ENCODE measurements around the gene SDK1.

The SDK1 gene

DNA sequence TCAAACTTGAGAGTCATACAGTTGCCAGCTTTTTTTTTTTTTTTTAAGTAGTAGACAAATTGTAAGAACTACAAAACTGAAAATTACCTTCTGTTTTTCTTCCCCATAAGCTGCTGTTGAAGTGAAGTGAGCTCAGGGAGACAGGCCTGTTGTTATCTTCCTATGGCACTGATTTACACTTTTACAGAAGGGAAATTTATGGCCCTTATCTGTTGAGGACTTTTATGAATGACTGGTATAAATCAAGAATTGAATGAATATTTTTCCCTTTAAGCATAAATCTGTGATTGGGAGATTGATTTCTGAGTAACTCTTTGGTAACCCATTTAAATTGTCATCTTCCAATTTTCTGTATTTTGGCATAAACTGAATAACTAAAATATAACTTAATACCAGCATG is 124.0 kb downstream of the SDK1 start:
- no peak for DNase-seq

DNA sequence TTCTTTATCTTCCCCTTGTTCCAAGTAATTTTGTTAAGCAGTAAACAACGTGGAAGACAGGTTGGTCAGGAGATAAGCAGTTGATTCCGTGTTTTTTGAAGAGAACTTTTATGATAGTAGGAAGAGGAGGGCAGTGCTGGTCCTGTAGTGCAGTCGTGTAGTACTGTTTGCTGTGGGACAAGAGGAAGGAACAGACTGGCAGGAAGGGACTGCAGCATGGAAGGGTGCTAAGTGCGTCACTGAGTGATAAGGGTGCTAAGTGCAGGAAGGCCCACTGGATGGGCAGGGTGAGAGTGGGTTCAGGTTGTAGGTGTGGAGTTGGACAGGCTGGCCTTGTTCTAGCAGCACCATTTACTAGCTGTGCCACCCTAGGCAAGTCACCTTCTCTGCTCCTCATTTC is 125.0 kb downstream of the SDK1 start:
- DNase-seq, result no peak

DNA sequence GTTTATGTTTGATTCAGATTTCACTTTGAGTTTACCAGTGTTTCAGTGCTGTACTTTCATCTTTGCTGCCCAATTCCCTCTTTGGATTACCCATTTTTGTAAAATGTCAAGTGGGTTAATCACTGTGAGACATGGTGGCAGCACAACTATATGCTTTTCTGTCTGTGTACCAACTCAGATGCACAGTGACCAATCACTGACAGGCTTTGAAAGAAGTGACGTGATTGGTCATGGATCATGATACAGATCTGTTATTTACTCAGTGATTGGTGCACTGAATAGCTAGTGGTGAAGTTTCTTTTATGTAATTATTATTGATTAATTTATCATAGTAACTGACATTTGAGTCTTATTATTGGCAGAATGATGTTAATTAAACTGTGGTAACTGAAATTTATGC is 126.9 kb downstream of the SDK1 start:
- no peak for DNase-seq

DNA sequence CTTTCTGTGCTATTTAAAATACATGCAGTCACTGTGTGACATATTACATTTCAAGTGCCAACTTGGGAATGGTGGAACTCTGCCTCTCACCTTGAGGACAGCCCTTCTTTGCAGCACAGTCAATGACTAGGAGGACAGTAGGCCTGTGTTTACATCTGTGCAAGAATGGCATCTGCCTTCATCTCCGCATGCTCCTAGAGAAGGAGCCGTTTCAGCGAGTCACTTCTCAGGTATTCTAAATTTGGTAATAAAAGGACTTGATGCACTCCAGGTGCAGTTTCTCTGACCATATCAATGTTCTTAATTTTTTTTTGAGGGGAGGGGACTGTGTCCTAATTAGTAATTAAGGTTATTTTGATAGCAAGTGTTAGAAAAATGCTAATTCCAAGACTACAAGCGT is 128.9 kb downstream of the SDK1 start:
- no peak for DNase-seq

DNA sequence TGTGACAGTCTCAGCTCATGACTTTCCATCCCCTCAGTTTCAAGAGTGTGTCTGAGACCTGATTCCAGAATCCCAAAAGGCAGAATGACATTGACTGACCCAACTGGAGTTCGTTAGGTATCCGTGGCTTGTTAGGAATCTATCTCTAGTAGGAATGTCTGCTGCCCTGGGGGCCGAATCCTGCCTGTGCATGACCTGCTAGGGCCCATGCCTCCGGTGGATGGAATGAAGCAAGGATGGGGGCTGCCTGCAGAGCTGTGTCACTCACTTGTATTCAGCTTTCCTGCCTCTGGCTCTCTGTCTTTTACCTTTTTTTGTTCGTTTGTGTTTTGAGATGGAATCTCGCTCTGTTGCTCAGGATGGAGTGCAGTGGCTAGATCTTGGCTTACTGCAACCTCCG is 129.5 kb downstream of the SDK1 start:
- no peak for DNase-seq

DNA sequence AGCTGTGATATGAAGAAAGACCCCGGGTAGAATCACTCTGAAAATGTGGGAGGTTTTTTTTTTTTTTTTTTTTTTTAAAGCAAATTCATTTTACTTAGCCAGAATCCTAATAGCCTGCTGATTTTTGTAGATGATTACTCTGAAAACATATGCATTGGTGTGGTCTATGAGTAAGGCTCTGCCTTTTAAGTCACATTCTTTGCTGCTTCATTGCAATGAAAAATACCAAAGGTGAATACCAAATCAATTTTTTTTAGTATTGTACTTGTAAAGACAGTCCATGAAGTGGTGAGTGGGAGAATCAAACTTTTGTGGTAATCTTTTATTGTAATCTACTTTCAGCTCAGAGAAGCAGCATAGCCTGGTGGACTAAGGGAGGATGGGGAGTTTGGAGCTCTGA is 130.3 kb downstream of the SDK1 start:
- no peak for DNase-seq

DNA sequence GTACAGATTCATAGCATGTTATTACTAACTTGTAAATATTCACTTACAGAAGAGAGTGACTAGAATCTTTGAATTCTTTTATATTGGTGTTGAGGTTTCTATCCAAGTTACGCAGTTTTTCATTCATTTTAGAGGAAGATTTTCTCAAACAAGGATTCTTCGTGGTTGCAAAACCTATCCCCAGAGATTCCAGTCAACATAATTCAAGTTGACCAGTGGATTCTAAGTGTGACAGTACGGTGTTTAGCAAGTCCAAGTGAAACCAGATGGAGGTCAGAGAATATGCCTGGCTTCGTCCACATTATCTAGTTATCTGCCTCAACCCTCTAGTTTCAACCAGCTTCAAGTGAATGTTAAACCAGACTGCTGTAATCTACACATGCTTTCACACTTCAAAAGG is 131.9 kb downstream of the SDK1 start:
- DNase-seq, result no peak

DNA sequence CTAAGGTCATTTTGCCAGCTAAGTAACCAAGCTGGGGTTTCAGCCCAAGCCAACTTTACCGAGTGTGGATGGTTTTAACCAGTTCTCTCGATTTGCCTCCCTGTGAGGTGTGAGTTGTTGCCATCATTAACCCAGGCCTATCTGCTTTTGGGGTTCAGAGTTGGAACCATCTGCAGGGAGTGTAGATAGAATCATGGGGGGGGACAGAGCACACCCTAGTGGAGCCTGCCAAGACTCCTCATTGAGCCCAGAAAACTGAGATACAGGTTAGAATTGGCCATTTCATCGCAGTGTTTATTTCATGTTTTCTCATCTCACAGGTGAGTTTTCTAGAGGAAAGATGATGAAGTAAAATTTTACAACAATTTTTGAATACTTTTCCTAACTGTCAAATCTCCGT is 133.6 kb downstream of the SDK1 start:
- no peak for DNase-seq

DNA sequence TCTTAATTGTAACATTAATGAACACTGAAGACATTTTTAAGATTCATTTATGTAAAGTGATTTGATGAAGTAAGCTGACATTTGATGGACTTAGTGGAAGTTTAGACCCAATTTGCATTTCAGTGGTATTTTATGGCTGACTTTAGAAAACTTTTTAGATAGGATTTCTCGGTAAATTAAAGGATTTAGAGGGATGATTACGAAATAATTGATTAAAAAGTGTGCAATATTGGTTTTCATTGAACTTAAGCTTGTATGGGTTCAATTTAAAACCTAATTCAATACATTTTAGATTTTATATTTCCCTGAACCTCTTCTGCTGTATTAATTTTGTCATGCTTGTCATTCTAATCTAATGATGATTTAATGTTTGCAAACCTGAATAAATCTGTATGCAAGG is 135.1 kb downstream of the SDK1 start:
- DNase-seq, result no peak

DNA sequence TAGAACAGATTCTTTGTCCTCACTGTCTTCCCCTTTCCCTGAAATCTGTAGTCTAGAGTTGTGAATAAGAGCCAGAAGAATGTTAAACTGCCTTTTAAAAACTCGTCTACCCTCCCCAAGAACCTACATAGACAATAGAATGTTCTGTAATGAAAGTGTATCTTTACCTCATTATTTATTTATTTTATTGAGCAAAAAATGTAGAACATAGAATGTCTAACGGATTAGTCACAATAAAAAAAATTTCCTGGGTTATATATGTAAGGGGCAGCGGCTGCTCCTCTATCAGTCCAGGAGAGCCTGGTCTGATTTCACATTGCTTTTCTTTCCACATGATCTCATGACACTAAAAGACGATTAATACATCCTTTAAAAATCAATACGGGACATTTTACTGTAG is 135.7 kb downstream of the SDK1 start:
- no peak for DNase-seq

DNA sequence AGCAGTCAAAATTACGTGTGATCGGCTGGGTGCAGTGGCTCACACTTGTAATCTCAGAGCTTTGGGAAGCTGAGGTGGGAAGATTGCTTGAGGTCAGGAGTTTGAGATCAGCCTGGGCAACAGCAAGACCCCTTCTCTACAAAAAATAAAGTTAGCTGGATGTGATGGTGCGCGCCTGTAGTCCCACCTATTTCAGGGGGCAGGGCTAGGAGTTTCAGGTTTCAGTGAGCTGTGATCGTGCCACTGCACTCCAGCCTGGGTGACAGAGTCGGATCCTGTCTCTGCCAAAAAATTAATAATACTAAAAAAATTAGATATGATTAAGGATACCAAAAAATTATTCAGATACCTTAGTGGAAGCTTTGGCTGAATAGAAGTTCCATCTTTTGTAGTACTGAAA is 136.4 kb downstream of the SDK1 start:
- DNase-seq, result no peak

DNA sequence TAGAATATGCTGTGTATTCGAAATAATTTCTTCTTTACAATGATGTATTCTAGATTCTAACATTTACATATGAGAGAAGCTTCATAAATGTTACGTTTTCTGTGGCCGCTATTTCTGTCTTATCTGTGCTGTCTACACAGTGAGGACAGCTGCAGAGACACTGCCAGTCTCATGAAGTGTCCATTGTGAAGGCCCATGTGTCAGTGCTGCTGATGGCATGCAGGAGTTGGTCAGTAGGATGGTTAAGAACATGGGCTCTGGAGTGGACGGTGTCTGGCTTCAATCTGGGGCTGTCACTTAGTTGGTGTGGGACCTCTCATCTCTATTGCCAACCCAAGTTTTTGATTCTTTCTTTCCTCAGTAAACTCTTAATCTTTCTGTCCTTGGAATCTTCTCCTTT is 137.3 kb downstream of the SDK1 start:
- DNase-seq, result no peak

DNA sequence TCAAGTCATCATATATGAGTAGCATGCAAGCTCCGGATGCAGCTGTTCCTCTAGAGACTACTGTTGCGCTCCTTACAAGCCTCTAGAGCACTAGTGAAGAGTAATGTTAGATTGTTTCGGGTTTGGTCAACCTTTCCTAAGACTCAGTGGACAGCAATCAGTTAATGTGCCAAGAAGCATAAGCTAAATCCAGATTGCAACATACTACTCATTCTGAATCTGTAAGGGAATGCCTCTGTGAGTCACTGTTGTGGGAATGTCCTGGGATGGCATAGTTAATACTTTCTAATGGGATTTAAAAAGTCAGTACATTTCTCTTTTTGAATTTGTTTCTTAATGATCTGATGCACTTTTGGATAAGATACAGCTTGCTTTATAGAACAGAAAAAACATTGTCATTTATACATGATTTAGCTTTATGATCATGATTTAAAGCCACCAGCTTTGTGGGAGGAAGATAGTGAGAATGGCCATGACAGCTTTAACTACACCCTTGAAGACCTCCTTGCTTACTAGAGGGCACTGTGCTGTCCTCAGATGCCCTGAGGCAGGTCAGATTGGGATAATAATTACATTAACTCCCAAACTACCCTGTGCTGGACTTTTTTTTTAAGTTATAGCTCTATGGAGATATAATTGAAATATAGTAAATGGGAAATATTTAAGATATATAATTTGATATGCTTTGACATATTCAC is 138.4 kb downstream of the SDK1 start:
- no peak for DNase-seq

DNA sequence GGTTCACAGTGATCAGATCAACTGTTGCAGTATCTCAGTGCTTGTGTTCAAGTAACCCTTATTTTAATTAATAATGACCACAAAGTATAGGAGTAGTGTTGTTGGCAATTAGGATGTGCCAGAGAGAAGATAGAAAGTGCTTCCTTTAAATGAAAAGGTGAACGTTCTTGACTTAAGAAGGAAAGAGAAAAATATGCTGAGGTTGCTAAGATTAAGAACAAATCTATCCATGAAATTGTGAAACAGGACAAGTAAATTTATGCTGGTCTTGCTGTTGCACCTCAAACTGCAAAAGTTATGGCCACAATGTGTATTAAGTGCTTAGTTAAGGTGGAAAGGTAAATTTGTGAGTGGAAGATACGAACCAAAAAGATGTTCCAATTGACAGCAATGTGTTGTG is 139.5 kb downstream of the SDK1 start:
- no peak for DNase-seq

DNA sequence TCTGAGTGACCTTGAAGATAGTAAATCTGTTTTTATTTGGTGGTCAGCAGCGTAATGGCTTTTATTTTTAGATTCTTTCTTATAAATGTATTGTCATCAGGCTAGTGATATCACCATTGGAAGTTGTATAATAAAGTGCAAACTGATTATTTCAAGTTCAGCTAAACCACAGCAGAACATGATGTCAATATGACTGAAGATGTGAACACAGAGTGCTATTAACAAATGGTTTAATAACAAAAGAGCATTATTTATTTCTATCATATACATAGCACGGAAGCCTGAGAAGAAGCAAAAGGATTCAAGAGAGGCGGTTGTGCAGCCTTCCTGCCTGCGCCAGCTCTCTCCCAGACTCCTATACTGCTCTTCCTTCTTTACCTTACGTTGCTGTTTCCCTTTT is 142.7 kb downstream of the SDK1 start:
- DNase-seq, result no peak

DNA sequence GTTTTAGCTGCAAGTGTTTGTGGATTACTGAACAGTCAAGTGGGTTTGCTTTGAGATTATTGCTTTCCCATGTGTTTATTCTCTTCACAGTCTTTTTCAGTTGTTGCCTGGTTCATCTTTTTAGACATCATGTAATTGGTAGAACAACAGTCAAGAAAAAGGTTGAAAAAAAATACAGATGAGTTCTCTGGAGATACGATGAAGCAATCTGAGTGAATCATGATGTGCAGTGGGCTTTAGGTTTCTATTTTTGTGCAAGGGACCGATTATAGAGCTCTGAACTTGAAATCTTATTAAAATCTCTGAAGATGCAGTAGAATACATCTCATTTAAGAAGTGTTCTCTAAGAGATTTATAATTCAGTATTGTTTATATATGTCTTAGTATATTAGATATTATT is 145.7 kb downstream of the SDK1 start:
- no peak for DNase-seq

DNA sequence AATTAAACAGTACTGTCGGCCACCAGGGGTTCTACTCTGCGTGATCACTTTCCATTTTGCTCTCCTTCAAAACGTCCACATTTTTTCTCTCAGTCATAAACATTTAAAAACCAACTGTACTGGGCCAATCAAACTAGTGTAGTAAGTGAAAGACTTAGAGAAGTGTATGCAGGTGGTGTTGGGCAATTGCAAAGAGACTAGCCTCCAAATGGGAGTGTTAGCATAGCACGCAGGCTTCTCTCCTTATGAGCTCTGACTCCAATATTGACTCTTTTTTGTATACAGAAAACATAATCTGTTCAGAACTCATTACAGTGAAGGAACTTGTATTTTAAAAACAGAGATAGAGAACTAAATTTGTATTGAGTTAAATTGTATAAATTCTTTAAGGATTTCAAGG is 150.6 kb downstream of the SDK1 start:
- no peak for DNase-seq

DNA sequence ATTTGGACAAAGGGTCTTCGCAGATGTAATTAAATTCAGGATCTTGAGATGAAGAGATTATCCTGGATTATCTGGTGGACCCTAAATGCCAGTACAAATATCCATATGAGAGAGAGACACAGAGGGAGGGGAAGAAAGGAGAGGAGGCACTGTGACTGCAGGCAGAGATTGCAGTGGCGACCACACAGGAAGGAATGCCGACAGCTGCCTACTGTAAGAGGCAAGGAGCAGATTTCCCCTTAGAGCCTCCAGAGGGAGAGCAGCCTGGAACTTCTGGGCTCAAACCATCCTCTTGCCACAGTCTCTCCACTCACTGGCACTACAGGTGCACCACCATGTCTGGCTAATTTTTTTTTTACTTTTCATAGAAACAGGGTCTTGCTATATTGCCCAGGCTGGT is 152.3 kb downstream of the SDK1 start:
- DNase-seq, result no peak

DNA sequence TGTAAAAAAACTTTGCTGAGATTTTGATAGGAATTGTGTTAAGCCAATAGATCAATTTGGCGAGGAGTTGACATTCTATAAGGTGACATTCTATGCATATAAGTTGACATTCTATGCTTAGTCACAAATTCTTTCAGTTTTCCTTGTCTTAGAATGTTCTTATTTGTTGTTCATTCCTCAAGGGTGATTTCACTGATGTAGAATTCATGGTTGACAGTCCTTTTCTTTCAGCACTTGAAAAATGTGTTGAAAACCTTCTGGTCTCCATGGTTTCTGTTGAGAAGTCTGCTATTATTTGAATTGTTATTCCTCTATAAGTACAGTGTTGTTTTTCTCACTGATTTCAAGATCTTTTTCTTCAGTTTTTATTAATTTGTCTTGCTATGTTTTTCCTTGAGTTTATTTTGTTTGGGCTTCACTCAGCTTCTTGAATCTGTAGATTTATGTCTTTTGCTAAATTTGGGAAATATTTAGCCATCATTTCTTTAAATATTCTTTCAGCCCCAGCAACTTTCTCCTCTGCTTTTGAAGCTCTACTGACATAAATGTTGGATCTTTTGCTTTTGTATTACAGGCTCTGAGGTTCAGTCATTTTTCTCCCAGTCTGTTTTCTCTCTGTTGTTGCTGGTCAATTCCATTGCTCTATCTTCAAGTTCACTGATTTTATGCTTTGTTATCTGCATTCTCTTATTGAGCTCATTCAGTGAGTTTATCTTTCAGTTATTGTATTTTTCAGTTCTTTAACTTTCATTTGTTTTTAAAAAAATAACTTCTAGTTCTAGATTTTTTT is 154.9 kb downstream of the SDK1 start:
- DNase-seq, result no peak

DNA sequence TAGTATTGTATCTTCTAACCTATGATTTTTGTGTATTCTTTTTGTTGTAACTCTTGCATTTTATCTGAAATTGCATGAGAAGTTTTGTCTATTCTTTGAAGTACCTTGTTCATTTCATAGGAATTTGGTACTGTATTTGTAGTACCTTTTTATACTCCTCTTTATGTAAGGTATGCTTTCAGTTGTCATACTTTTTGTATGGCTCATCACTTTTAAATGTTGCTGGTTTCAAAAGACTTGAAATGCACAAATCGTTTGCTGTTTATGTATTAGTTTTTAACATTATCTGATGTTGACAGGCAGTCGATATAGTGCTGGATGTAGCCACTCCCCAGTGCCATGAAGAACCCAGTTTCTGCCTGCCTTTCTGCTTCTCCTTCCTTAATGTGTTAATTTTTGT is 158.1 kb downstream of the SDK1 start:
- no peak for DNase-seq

DNA sequence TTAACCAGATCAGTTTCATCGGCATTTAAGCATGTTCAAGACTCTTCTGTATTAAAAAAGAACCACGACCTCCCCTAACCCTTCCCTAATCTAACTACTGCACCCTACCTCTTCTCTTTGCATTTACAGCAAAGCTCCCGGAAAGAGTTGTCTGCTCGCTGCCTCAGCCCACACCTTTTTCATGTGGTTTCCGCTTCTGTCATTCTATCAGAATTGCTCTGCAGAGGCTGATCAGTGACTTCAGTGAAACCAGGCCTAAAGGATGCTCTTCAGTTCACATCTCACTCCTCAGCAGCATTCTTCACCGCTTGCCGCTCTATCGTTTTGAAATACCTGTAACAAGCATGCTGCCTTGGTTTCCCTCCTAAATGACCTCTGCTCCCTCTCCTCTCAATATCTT is 160.9 kb downstream of the SDK1 start:
- DNase-seq, result peak; percentile 75

DNA sequence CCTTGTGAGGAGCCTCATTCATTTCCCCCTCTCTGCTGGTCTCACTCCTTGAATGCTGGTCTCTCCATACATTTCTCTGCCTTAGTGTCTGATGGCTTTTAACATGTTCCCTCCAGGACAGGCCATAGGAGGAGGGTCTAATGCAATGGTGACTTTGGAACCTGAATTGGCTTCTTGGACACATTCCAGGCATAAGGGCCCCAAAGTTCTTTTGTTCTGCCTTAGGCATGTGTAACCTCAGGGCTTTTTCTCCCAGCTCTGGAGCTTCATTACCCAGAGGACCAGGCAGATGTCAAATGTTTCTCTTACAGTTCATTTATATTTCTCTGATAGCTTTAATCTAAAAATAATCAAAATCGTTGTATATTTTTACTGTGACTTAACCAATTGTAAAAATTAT is 162.6 kb downstream of the SDK1 start:
- no peak for DNase-seq

DNA sequence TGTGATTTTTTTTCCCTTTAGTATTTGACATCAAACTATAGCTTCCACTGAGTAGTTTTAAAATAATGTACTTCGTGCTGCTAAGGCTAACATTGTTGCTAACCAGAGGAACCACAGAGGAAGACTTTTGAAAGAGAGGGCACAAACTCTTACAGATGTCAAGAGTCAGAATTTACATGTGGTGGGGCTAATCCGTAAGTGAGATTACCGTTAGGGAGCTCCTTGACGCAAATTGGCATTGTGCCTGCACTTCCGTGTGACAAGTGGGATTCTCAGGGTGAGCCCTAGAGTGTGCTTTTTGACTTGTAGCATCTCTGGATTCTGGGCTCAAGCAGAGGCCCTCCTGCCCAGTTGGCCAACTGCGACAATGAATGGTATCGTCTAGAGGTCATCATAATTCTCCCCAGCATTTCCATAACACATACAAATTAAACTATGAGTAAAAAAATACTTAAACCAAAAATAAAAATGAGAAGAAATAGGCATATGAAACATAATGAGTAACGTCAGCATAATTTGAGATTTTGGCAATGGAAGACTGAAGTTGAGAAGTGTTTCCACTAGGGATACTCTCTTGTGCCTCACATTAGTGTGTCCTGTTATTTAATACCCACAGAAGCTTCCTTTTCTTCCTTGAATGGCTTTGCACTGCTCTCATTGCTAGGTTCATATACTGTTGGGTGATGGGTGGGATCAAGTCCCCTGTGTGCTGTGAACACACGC is 164.0 kb downstream of the SDK1 start:
- peak; percentile 6 for DNase-seq

DNA sequence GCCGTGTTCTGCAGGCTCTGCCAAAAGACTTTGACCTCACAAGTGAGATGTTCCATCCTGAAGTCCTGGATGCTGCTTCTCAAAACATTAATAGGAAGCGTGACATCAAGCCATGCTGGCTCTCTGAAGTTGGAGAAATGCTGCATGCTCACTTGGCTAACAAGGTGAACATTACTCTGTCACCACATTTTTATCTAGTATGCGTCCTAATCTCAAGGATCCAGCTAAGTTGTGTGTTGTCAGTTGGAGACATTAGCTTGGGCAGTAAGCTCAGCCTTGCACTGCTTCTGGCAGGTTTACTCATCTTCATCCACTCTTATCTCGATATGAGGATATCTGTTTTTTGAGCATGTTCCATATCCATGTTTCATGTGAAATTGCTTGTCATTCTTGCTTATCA is 165.2 kb downstream of the SDK1 start:
- no peak for DNase-seq

All from CD4-positive, alpha-beta T cell treated with Interleukin-17A for 1 hour (primary cell).